GM21737 (cell line): ENCODE results near the gene ROBO1.

Experiments used
- ATAC-seq: cut with Tn5 transposase; IDR thresholded peaks from one replicate; pipeline ENCODE4 v1.9.1; 2021; ENCODE audit warnings: mild to moderate bottlenecking, moderate library complexity; ENCODE audit not compliant: unreplicated experiment

ROBO1 gene

DNA sequence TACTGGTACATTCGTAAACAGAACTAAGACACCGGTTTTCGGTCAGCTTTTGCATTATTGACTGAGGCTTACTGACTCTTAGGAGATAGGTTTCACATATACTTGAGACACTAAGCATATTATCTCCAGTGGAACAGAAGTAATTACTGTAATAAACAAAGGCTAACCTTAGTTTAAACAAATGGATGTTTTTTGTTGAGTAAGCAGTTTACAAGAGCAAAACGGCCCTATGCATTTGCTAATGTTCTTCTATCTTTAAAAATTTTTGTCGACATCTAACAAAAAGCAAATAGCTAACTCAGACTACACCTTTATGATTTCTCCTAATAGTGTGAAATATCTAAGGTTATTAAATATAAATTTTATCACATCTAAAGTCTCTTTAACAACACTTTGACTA lies 664.5 kb downstream of the ROBO1 start:
- ATAC-seq = no peak

DNA sequence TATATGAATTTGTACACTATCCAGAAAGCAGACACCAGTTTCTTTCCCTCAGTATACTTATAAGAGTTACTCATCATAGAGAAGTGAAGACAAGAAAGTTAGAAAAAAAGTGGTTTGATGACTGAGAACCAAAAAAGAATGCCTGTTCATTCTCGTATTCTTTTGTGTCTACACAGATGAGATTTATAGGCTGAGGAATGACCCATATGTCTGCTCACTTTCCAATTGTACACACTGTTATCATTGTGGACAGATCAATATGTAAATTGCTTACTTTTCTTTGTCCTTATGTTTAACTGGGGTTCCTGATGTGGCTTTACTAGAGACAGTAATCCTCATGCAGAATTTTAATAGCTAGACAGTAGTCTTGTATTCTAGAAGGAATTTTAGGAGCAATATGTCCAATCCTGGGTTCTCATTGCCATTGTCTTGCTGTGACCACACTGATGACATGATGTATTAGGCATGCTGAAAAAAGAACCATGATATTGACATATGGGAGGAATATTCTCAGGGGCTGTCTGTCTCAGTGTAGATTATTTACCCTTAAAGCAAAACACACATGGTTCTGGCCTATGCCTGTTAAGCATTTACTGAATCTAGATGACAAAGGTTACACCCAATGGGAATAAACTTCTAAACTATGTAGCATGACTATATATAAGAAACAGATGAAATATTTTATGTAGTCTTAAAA lies 669.7 kb downstream of the ROBO1 start:
- no peak for ATAC-seq

DNA sequence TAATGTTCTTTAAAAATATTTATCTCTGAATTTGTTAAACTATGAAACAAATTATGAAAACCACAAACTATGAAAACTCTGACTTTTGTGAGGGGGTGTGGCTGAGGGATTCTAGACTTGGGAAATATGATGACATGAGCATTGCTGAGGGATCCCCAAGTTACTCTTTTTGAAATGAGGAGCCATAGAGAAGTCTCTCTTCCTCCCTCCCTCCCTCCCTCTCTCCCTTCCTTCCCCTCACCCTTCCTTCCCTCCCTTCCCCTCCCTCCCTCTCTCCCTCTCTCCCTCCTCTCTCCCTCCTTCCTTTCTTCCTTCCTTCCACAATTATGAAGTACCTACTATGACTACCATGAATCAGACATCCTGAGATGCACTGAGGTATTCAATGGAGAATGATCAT lies 673.1 kb downstream of the ROBO1 start:
- no peak for ATAC-seq

DNA sequence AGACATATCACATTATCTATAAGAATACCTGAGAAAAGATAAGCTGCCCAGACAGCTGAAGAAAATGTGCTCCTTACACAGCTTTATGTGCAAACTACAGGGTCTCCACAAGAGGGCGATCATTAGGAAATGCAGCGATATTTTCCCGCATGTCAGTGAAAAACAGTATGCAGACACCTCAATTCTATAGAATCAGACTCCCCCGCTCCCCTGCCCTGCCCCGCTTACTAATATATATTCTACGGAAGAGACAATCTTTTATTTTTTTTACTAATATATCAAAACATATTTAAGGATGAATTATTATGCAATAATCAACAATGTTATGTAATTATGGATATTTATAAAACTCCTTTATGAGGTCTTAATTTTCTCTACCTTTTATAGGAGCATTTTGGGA lies 681.3 kb downstream of the ROBO1 start:
- ATAC-seq = no peak

DNA sequence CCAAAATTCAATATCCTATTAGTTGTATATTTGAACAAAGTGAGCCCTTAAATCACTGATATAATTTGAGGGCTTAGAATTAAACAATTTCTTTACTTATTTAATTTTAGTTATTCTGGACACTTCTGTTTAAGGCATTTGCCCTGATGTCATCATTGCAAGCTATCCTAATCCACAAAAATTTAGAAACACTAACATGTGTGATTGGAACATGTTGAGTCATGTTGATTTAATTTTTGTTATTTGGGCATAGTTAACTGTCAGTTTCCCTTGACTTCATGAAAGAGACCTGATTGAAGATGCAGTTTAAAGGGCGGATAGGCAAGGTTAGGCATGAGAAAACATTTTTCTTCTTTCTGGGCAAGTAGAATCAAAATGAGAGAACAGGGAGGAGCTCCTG lies 682.6 kb downstream of the ROBO1 start:
- ATAC-seq = no peak

DNA sequence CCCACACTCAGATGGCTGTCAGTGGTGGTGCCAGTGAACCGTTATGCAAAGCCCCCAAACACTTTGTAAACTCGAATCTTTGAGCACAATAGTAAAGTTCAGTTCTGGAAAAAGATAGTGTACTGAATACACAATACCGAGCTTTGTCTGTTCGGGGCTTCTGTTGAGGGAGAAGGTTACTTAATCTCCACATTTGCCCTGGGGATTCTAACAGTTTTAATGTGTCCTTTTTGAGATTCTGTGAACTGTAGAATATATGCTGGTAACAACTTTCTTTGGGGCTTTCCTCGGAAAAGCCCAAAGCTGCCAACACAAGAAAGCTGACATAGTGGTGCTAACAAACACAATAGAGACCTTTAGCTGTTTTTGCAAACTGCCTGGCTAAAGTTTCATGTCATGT lies 686.5 kb downstream of the ROBO1 start:
- no peak for ATAC-seq

DNA sequence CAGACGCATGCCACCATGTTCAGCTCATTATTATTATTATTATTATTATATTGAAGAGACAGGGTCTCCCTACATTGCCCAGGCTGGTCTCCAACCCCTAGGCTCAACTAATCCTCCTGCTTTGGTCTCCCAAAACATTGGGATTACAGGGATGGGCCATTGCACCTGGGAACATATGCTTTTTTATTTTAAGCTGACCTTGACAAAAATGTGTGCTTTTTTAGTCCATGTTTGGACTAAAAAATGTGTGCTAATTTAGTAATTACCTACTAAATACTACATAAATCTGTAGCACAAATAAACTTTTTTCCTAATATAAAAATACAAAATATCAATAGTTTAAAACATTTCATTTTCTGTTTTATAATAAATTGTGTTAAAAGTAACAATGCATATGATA lies 693.2 kb downstream of the ROBO1 start:
- ATAC-seq = no peak

DNA sequence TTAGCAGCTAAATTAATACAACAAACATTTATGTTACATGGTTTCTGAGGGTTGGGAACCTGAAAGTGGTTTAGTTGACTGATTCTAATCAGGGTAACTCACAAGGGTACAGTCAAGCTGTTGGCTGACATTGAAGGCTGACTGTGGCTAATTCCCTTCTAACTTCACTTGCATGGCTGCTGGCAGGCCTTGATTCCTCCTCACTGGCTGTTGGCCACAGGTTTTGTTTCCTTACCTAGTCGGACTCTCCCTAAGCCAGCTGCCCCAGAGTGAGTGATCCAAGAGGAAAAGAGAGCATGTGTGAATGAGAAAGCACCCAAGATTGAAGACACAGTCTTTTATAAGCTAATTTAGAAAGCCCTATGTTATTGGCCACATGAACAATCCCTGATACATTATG lies 700.1 kb downstream of the ROBO1 start:
- ATAC-seq = no peak

DNA sequence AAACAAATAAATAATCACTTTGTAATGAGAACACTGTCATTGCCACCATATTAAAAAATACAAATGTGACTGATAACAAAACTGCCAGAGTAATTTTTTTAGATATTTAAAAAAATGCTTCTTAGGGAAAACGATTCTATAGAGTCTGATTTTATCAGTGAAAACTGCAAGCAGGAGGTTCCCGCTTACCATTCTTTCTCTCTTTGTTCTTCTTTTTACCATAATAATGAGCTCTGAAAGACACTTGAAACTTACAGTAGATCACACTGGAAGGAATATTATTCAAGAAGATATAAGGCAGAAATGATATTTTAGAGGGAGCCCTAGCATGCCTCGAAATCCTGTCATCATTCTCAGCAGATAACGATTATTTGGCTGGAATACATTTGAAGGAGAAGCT lies 701.3 kb downstream of the ROBO1 start:
- no peak for ATAC-seq

DNA sequence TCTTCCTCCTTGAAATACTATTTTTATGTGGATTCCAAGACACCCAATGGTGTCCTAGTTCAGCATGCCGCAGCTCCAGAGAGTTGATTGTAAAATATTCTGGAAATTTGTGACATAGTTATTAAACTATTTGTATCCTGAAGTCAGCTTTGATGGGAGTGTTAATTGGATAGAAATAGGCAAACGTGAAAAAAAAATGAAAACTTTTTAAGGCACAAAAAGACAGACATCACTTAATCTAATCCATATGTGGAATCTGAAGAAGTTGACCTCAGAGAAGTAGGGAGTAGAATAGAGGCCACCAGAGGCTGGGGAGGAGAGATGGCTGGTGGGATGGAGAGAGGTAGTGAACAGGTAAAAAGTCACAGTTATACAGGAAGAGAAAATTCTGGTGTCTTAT lies 704.2 kb downstream of the ROBO1 start:
- ATAC-seq = no peak

DNA sequence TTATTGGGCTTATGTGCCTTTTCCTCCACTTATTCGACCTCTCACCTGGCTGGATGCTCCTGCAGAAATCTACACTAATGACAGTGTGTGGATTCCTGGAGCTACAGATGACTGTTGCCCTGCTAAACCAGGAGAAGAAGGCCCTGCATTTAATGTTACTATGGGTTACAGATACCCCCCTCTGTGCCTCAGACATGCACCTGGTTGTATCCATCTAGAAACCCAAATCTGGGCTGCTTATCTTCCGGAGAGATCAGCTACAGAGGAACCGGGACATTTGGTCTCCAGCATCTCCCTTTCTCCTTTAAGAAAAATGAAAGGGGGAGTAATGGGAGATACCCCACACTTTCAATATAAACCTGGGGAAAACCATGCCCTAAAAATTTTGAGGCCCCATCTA lies 710.0 kb downstream of the ROBO1 start:
- no peak for ATAC-seq

DNA sequence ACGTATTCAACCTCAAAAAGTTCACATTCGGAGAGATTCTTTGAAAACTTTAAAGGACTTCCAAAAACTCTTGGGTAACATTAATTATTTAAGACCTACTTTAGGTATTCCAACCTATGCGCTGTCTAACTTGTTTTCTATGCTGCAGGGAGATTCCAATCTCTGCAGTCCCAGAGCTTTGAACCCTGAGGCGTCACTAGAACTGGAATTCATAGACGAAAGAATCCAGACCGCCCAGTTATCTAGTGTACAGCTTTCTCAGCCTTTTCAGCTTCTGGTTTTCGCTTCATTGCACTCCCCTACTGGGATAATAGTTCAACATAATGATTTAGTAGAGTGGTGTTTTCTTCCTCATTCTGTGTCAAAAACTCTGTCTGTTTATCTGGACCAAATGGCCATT lies 711.3 kb downstream of the ROBO1 start:
- no peak for ATAC-seq

DNA sequence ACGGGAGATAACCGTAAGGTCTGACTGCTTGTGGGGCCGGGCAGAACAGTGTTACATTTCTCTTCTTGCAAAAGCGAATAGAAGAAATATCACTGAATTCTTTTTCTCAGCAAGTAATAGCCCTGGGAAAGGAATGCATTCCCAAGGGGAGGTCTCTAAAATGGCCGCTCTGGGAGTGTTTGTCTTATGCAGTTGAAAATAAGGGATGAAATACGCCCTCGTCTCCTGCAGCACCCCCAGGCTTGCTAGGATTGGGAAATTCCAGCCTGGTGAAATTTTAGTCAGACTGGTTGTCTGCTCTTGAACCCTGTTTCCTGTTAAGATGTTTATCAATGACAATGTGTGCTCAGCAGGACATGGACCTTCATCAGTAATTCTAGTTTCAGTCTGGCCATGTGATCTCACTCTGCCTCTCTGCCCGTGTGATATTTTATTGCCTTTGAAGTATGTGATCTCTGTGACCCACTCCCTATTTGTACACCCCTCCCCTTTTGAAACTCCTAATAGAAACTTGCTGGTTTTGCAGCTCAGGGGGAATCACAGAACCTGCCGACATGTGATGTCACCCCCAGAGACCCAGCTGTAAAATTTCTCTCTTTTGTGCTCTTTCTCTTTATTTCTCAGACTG lies 715.6 kb downstream of the ROBO1 start:
- no peak for ATAC-seq

DNA sequence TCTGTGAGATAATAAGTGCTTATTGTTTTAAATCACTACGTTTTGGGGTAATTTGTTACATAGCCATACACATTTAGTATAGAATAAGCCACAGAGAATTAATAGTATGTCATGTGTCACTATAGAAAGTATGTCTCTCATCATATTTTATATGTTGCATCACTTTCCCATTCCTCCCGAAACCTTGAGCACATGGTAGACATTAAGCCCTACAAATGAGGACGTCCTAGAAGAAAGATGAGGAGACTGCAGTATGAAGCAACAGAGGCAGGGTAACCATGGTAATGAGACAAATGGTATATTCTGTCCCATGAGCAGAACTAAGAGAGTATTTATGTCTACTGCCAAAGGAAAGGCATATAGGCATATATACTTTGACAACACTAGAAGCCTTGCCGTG lies 720.2 kb downstream of the ROBO1 start:
- ATAC-seq = no peak

DNA sequence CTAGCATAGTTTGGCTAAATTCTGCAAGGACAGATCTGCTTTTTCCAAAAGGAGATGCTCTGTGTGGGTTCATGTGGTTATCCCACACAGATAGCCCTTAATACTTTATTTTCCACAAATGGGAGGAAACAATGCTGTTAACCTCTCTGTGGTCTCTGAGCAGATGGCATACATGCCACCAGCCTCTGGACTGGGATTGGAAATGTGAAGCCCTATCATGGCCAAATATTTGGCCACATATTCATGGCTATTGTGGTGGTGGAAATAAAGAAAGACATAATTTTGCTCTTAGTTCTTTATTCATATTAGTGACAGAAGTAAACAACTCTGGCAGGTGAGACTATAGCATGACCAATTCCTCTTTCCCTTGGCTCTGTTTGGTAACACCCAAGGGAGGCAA lies 726.2 kb downstream of the ROBO1 start:
- ATAC-seq = no peak

DNA sequence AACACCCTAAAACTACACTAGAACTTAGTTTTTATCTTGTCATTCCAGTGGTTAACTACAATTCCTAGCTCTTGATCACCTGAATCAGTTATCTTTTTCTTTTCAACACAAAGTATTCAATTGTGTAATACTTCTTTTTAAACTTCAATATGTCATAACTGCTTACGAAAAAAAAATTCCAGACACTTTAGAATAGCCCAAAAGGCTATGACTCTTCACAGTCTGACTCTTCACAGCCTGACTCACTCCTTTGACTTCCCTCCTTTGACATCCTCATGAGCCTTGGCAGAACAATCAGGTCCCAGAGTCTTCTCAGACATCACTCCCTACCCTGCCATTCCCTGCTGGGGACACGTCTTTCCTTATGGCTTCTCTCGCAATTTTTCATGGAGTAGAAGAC lies 727.1 kb downstream of the ROBO1 start:
- no peak for ATAC-seq

DNA sequence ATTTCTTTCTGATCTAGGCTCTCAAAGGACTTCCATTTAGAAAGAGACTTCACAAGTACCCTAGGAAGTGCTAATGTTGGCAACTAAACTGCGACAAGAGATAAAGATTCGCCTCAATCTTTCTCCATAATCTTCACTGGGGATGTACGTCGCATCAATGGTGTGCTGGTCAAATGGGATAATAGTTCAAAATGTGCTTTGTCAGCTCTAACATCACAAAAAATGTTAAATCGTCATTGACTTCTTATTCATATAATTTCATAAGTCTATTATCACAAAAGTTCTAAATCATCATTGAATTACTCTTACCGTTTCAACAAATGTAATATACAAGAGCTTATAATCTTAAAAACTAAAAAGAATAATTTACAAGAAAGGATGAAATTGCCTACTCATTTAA lies 727.7 kb downstream of the ROBO1 start:
- ATAC-seq = no peak

DNA sequence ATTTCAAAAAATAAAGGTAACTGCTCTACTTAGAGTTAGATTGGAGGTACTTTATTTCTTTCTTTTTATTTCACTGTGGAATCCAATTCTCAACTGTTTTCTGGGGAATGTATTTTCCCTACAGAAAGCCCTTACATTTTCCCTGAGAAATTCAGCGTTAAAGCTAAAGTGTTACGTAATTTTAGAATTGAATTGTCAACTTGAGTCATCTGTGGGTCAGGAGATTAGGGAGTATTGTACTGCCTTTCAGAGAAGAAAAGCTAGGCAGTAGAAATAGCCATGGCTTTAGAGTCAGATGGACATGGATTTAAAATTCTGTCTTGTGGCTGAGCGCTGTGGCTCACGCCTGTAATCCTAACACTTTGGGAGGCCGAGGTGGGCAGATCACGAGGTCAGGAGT lies 728.6 kb downstream of the ROBO1 start:
- ATAC-seq = no peak

DNA sequence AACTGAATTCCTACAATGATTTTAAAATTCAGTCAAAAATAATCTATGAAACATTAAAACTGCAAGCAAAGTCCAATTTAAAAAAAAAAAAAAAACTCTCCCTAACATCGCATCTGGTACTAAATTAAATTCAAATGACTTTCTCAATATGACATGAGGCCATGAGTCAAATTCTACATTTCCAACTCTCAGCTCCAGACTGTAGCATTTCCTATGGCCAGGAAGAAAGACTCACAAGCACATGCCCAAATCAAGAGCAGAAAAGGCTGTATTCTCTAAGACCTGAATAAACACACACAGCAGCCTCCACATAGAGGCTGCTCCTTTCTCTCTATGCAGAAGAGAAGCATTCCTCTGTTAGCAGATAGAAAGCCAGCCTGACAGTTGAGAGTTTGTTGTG lies 729.2 kb downstream of the ROBO1 start:
- no peak for ATAC-seq

DNA sequence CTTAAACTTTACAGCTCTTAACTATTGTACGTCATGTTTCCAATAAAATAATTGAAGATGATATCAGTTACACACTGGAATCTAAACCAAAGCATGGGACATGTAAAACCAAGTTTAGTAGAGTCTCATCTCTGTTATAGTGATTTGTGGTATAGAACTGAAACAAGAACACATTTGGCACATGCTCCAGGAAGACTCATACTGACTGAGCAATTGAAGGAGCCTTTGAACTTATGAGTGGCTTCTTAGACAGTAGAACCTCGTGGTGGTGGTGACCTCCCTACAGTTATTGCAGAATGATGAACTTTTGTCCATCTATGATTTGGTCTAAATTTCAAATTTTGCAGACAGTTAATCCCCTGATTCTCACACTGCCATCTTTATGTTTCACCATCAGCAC lies 729.7 kb downstream of the ROBO1 start:
- no peak for ATAC-seq

DNA sequence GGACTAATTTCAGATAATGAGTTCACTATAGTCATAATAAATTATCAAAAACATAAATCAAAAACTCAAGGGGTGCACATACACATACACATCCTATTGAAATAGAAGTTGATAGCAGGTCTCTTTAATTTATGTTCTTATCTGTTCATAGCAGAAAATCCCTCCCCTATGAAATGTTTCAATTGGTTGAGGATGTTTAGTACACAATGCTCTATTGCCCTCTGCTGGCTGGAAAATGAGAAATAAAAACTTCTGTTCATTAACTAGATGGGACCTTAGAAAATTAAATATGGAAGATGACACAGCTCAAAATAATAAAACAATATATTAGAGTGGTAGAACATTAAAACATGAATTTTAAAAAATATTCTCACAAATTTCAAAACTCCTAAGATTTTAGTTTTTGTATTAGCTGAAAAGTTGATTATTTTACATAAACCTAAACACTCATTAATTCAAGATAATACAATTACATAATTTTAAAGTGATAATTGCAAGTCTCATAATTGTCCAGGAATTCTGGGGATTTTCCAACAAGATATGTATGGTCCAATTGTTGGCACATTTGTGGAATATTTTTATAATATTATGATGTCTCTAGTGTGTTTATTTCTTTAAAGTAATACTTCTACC lies 735.0 kb downstream of the ROBO1 start:
- no peak for ATAC-seq

DNA sequence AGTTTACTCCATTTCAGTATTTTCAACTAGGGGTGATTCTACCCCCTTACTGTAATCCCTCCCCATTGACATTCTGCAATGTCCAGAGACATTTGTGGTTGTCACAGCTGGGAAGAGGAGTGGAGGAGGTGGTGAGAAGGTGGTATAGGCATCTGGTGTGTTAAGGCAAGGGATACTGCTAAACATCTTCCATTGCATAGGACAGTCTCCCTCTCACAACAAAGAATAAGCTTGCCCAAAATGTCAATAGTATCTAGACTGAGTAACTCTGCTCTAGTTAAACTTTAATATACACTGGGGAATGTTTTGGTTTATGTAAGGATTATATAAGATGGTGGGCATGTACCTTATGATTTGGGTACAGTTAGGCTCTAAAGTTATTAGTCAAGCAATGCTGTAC lies 737.6 kb downstream of the ROBO1 start:
- no peak for ATAC-seq

DNA sequence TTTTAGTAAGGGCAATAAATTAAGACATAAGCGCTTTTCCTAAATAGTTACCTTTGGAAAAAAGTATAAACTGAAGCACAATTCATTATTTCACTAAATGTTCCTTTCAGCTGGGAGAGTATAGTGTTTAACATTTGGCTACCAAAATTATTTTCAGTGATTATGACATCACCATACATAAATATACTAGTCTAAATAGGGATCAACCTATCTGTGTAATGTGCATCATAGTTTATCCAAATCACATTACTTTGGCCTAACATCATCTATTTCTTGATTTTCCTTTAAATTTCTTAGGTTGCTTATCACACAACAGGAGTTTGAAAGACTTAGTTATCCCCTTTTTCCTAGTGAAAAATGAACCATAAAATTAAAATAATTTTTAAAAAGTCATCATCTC lies 738.9 kb downstream of the ROBO1 start:
- ATAC-seq = no peak
